ENCODE results near the gene SPANXC. TPM values are rescaled to one million over a fixed set of nuclear protein-coding genes. Genes with fewer than 3 reads are reported as not detected.

The SPANXC gene
- total RNA-seq, 4 donors from 2014 or later = not detected

DNA sequence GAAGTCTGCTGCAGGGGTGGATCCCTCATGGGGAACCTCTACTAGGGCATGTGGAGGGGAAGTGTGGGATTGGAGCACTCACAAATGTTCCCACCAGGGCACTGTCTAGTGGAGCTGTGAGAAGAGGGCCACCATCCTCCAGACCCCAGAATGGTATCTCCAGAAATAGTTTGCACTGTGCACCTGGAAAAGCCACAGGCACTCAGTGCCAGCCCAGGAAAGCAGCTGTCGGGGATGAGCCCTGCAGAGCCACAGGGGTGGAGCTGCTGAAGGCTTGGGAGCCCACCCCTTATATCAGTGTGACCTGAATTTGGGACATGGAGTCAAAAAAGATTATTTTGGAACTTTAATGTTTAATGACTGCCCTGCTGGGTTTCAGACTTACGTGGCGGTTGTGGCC, 40.4 kb downstream of the SPANXC start:
- TF ChIP-seq, protein P1, sequence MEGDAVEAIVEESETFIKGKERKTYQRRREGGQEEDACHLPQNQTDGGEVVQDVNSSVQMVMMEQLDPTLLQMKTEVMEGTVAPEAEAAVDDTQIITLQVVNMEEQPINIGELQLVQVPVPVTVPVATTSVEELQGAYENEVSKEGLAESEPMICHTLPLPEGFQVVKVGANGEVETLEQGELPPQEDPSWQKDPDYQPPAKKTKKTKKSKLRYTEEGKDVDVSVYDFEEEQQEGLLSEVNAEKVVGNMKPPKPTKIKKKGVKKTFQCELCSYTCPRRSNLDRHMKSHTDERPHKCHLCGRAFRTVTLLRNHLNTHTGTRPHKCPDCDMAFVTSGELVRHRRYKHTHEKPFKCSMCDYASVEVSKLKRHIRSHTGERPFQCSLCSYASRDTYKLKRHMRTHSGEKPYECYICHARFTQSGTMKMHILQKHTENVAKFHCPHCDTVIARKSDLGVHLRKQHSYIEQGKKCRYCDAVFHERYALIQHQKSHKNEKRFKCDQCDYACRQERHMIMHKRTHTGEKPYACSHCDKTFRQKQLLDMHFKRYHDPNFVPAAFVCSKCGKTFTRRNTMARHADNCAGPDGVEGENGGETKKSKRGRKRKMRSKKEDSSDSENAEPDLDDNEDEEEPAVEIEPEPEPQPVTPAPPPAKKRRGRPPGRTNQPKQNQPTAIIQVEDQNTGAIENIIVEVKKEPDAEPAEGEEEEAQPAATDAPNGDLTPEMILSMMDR (IDR thresholded peaks at IDR 0.05; ENCODE audit: low read depth) = no peak

Other genes with a start within 250 kb of the SPANXC start
- gene SPANXB1, start 239.9 kb downstream of the SPANXC start, total RNA-seq = not detected
- gene LDOC1, start 65.4 kb downstream of the SPANXC start, total RNA-seq = 1 to 10 TPM; 3.1 to 4.9 (median 4.0) TPM

Data from subcutaneous adipose tissue (tissue), 4 donors.